GM19455 (cell line): ENCODE results near the gene UGT1A4.

Experiments used
- ATAC-seq: cut with Tn5 transposase; IDR thresholded peaks from one replicate; pipeline ENCODE4 v1.9.1; 2021; ENCODE audit not compliant: unreplicated experiment

The UGT1A4 gene

DNA sequence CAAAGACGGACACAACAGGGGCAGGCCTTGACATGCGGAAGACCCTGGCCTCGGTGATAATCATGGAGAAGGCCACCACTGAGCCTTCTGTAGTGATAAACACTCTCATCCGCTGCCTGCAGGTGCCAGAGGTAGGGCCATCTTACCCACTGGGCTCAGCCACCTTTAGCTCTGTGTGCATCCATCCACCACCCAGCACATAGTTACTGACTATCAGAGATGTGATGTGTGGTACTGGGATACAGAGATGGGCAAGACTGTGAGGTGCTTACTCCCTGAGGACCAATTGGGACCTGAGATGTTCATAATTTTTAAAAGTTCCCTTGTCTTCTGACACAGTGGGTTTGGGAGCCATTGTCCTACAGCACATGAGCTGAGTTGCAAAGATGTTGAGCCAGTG, 61.2 kb downstream of the UGT1A4 start:
- ATAC-seq: no peak

DNA sequence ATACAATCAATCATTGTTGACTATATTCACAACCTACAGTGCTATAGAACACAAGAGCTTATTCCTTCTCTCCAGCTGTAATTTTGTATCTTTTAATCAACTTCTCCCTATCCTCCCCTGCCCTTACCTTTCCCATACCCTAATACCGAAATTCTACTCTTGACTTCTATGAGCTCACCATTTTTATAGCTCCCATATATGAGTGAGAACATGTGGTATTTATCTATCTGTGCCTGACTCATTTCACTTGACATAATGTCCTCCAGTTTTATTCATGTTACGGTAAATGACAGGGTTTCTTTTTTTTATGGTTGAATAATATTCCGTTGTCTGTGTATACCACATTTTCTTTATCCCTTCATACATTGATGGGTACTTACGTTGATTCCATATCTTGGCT, 62.2 kb downstream of the UGT1A4 start:
- no peak for ATAC-seq

DNA sequence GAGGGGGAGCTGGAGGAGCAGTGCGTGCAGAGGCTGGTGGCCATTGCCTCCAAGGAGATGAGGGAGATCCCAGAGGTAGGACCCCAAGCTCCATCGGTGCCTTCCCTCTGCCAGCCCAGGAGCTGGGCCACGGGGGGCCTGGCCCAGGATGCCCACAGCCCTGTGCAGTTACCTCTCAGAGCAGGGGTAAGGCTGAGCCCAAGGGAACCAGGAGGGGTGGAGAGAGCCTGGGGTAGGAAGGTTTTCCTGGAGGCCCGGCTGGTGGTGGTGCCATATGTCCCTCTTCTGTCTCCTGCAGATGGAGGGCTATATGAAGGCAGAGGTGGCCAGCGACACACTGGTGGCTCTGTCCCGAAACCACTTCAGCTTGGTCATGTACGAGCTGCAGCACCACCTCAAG, 71.0 kb downstream of the UGT1A4 start:
- ATAC-seq: no peak

DNA sequence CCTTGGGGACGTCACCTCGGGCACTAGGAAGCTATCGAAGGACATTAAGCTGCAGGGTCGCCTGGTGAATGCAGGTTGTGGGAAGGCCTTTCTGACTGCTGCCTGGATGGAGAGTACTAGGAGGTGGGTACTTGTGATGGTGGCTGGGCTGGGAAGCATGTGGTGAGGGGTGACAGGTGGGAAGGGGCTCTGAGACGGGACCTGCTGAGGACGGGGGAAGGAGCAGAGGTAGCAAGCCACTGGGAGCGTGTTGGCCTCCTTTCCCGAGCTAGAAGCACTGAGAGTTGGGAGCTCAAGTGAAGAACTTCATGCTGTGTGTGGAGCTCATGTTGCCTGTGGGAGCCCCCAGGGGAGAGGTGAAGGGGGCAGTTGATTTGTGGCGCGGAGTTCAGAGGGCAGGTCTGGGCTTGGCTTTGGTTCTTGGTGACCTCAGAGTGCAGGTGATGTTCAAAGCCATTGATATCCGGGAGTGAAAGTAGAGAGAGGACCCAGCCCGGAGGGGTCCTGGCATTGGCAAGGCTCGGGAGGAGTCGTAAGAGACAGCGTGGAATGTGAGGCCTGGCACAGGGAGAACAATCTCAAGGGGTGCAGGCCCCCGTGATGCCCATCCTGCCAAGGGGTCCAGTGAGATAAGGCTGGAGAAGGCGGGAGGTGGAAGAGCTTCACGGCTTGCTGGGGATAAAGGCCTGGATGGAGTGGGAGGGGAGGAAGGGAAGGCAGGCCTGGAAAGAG, 72.8 kb downstream of the UGT1A4 start:
- no peak for ATAC-seq

DNA sequence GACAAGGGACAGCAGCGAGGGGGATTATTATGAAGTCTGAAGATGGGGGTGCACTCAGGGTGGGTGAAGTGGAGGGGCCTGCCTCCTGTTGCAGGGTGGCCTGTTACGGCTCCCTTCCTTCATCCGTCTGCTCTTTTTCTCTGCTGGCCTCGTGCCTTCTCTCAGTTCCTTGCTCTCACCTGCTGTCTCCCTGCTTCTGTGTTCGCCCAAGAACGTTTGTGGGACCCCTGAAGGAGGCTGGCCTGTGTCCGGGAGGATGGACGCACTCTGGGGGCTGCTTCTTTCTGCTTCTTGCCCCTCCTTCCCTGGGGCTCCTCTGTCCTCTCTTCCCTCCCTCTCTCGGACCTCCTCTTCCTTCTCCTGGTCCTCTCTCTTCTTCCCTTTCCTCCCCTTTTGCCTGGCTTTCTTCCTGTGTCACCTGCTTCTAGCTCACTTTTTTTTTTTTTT, 73.4 kb downstream of the UGT1A4 start:
- no peak for ATAC-seq

DNA sequence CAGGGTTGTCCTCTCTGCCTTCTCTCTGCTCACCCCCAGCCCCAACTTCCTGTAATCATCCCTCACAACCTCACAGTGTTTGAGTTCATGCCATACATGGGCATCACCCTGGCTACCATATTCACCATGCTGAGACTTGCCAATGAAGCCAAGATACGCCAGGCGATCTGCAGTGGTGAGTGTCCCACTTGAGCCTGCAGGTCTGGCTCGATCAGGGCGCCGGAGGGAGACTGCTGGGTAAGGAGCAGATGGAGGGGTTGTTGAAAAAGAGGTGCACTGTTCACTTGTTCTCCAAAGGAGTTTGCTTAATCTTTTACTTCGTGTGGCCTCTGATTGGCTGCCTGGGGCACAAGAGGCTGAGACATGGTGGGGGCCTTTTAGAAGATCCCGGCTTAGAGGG, 74.2 kb downstream of the UGT1A4 start:
- no peak for ATAC-seq

DNA sequence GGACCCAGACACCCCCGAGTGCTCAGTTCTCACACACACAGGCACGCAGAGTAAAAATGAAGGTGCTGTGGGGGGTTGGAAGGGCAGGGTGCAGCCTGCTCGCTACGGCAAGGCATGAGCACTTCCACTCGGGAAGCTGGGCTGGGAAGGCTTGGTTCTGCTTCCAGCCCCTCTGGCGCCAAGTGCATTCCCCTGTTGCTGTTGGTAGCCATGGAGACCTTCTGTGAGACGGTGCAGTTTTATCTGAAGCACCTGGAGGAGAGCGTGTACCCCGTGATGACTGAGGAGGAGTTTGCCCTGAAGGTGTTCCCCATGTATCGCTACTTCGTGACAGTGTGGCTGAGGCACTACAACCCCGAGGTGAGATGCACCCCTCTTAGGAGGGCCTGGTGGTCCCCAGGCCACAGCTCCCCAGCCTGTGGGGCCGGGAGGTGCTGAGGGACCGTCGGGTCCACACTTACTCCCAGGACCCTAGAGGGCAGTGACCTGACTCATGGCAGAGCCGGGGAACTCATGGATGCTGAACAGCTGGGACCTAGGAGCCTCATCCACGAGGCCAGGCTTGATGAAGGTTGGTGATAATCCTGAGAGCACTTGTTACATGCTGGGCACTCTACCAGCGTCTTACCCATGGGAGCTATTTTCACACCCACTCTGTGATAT, 75.1 kb downstream of the UGT1A4 start:
- ATAC-seq: no peak

DNA sequence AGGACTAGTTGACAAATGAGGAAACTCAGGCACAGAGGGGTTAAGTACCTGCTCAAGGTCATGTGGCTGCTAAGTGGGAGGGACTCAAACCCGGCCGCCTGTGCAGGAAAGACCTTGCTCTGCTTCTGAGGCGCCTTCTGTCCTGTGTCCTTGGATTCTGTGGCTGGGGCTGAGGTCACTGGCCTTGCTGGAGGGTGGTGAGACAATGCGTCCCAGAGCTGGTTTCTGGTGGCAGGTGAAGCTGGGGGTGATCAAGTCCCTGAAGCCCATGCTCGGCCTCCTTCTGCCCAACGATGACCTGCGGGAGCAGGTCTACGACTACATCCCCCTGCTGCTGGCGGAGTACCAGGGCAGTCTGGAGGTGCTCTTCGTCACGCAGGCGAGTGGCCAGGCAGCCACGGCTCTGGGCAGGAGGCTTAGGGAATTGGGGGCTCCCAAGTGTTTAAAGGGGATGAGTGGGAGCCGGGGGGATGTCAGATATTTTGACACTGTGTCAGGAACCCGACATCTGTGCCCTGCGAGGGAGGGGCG, 75.7 kb downstream of the UGT1A4 start:
- ATAC-seq: no peak

DNA sequence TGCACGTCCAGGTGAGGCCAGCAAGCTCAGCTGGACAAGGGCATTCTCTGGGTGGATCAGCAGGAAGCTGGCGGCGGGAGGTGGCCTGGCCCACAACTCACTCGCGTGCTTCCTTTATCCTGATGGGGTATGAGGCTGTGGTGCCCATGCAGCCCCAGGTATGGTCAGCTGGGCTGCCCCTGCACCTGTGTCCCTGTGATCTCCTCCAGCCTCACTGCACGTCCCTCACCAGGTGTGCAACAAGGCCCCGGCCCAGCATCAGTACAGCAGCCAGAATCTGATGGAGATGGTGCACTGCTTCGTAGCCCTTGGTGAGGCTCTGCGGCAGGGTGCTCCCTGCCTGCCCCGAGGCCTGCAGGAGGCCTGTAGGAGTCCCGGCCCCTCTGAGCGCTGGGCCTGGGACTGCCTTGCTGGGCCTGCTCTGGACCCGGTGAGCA, 77.2 kb downstream of the UGT1A4 start:
- ATAC-seq: no peak

DNA sequence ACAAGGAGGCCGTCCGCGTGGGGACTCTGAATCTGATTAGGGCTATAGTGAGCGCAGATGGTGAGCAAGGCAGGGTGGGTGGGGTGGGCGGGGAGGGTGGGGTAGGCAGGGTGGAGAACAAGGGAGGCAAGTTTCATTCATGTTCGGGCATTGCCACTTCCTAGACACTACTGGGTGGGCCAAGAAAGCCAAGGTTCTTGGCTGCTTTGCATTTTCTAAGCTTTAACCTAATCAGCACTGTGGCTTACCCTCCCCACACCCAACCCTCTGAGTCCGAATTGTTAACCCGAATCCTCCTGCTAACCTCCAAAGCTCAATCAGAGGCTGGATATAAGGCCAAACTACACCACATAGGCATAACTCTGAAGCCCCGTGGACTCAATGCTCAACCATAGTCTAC, 77.7 kb downstream of the UGT1A4 start:
- ATAC-seq: no peak

DNA sequence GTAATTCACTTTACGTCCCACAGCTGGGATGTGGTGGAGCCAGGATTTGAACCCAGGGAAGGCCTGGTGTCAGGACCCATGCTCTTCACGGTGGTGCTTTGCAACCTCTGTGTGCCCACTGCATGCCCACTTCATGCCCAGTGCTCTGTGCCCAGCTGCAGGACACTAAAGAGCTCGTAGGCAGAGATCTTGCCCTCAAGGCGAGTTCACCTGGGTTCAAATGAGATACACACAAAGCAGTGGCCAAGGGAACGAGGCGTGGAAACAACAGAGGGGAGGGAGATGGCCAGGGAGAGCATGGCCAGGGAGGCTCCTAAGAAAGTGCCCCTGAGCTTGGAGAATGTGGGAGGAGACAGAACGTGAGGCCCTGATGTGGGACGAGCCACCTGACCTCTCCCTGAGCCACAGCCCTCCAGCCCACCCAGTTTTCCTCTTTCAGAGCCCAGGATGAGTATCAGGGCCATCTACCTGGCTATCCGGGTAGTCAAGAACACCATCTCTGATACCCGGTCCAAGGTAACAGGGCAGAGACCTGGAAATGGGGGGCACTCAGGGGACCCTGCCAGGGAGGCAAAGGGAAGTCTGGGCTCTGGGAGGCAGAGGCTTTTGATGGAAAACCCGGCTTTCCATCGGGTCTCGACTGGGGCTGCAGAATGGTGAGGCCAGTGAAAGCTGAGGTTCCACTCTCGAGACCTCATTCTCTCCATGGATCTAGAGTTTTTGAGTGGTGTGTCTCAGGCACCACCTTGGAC, 80.0 kb downstream of the UGT1A4 start:
- ATAC-seq: no peak

DNA sequence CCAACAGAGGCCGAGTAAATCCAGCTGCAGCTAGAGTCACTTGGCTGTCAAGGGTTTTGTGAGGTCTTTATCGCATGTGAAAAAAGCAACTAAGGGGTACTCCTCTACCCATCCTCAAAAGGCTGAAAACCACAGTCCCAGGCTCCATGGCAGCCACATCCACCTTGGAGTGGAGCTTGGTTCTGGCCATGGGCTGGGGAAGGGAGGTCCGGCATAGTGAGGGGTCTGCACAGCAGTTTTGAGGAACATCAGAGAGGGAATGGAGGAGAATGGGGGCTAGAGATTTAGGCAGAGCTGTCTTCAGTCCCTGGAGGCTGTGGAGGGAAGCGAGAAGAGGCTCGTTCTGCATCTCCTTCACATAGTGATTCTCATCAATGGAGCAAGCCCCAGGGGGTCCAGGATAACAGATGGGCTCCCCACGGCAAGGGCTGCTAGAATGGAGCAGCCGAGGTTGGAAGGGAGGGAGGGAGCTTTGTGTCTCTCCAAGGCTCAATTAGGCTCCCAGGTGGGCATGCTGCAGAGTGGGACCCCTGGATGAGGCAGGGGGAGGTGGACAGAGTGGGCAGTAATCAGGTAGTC, 80.6 kb downstream of the UGT1A4 start:
- no peak for ATAC-seq

DNA sequence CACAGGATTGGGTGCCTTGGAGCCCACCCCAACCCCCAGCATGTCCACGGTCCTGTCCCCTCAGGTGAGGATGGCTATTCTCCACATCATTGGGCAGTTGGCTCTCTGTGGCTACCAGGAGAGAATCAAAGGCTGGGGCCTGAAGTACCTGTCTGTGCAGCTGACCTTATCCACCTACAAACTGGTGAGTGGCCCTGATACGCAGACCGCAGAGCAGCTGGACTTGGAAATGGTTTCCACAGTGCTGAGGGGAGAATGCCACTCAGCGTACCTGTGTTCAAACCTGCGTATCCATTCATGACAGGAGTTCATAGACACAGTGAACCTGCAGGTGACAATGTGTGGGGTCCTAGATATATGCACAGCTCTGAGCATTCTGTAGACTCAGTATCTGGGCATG, 81.2 kb downstream of the UGT1A4 start:
- ATAC-seq: no peak

DNA sequence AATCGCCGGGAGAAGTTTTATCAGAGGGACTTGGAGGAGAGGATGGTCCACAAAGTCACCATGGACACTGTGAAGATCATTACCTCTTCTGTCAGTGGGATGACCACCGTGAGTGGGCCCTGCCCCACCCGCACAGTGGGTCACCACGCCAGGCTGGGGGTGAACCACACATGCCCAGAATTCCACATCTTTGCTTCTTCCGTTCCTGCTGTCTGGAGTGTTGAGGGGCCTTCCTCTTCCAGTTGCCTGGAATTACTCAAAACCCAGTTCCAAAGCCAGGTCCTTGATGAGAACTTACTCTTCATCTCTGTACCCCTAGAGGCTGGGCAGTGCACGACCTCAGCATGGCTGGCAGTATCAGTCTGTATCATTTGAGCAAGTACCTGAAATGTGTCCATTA, 81.7 kb downstream of the UGT1A4 start:
- no peak for ATAC-seq

DNA sequence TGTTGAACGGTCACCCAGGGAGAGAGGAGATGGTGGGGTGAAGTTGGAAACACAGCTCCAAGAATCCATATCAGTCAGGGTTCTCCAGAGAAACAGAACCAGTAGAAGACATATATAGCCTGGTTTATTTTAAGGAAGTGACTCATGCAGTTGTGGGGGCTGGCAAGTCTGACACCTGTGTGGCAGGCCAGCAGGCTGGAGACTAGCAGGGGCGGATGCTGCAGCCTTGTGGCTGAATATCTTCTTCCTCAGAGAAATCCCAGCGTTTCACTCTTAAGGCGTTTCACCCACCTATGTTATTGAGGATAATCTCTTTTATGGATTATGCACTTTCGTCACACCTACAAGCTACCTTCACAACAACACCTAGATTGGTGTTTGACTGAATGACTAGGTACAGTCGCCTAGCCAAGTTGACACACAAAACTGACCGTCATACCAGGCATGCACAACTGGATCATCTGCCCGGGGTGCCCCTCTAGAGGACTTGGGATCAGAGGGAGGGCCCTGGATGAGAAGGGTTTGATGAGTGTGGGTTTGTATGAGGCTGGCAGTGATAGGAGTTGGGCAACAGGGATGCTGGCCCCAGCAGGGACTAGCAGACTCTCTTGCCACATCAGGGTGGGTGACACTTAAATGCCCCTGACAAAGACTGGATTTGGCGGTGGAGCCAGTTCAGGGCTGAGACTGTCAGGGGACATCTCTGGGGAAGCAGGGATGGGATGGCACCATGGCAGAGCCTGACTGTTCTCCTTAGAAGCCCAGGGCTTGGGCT, 83.0 kb downstream of the UGT1A4 start:
- no peak for ATAC-seq

DNA sequence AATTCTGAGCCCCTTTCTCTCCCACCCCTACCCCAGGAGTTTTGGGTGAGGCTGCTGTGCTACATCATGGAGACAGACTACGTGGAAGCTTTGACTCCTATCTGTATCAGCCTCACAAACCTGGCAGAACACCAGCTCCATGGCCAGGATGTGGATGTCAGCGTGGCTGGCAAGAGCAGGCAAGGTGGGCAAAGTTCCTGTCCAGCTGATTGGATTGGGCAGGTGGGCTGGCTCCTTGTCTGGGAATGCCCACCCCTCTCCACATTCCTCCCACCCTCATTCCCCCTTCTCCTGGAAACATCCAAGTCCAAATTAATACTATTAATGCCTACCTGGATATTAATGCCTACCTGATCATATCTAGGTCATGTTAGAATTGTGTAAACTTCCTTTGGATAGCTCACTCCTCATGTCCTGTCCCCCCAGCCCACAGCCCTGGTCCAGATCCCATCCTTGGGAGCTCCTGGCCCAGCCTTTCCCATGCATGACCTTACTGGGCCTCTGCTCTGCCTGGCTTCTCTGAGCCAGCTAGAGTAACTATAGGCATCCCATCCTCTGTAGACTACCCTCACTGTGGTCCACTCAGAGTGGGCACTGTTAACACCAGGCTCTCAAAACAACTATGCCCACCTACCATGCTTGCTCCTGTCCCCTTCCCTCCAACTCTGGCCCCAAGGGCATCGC, 83.7 kb downstream of the UGT1A4 start:
- ATAC-seq: no peak

DNA sequence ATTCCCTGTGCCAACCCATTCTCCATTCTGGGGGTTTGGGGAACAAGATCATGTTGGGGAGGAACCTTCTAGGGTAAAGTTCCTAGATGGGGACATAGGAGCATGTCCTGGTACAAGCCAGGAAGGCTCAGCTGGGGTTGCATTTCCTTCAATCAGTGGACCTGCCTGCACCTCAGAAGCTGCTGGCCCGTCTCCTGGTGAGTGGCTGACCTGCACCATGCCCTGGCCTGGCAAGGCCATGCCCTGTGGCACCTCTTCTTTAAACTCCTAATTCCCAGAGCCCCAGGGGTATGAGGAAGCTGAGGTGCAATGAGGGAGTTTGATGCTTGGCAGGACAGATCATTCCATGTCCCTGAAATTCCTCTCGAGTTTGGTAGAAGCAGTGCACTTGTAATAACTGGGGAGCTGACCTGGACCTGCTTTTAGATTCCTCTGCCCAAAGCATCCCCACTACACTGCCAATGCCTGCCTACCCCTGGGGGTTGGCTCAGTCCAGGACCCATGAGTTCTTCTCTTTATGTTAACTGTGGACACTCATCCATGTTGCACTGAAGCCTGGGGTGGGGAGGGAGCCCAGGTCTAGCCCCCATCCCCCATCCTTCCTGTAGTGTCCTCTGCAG, 84.9 kb downstream of the UGT1A4 start:
- no peak for ATAC-seq

DNA sequence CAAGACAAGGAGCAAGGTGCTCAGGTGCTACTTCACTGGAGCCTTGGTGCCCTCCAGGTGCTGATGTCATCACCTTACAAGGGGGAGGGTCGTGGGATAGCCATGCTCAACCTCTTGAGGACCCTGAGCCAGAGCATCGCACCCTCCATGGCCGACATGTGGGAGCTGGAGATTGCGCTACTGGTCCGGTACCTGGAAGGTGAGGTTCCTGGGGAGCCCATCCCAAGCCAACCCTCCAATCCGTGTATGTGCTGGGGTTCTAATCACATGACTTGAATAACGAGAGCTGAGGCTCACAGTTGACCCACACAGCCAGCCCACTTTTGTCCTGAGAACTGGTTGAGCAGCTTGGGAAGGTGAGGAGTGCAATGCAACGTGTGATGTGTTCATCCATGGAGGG, 85.5 kb downstream of the UGT1A4 start:
- ATAC-seq: no peak

DNA sequence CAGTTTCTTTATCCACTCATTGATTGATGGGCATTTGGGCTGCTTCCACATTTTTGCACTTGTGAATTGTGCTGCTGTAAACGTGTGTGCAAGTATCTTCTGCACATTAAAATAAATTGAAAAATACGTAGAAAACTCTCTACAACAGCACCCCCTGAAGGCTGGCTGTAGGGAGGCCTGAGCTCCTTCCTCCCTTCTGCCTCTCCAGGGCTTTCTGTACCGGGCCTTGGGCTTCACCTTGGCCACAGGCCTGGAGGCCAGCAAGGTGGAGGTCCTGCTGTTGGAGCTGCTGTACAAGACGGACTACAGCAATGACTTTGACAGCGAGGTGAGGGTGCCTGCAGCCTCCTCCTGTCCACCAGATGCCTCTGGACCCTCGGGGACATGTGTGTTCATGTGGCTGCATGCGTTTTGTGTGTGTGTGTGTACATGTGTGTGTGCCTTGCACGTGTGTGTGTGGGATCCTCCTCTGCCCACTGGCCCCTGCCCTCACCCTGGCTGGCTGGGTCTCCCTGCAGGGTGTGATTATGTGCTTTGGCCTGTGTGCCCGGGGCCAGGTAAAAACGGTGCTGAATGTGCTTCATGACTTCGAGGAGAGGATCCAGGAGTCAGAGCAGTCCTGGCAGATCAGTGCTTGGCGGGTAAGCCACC, 88.8 kb downstream of the UGT1A4 start:
- no peak for ATAC-seq
